Urinary bladder (tissue), 4 donors: ENCODE data around the gene IGFBP5. TPM values are rescaled to one million over a fixed set of nuclear protein-coding genes. Genes with fewer than 3 reads are reported as not detected.

Source experiments
- DNase-seq: peaks from one replicate; pipeline ENCODE4 v3.0.0-alpha.2; 2015; ENCODE audit errors: extremely low spot score
- H3K27ac ChIP-seq: one replicate; pipeline ENCODE4 v1.5.1; 2013; ENCODE audit warnings: low read depth, mild to moderate bottlenecking, moderate library complexity
- H3K36me3 ChIP-seq: one replicate; pipeline ENCODE4 v1.6.1; 2013; ENCODE audit warnings: mild to moderate bottlenecking, moderate library complexity; ENCODE audit not compliant: insufficient read depth
- H3K4me1 ChIP-seq: one replicate; pipeline ENCODE4 v1.6.1; 2013; ENCODE audit warnings: mild to moderate bottlenecking, moderate library complexity; ENCODE audit not compliant: insufficient read depth
- H3K4me3 ChIP-seq: one replicate; pipeline ENCODE4 v1.5.1; 2013; ENCODE audit warnings: low read depth, low read length
- WGBS: extraction: QIAGEN DNeasy Blood & Tissue Kit; methylation state at CpG from one replicate; pipeline ENCODE4 v1.1.7; 2013; 5-methylcytosine and 5-hydroxymethylcytosine counted together
- polyA plus RNA-seq: library from polyadenylated mRNA; stranded (reverse); fragments of 200-250 nt; gene quantifications from one replicate; pipeline ENCODE4 v1.2.3, GENCODE V29; 2013
- total RNA-seq: library from RNA; depleted of rRNA; stranded (reverse); fragments of >200 nt; gene quantifications from one replicate; pipeline ENCODE4 v1.2.3, GENCODE V29; 2014
- donor health status: healthy with polysubstance abuse.
- donor health status: healthy.

The IGFBP5 gene
- total and polyA plus RNA-seq, 2 donors, result 159 to 516 TPM

GRCh38 chr2:216676630-216677029, 18.7 kb downstream of the IGFBP5 start:
- 85% methylated on average over 17 of the region's 17 CpGs for WGBS
- Histone ChIP-seq H3K27ac (peak overlapping the region; percentile 87), H3K4me3 (no peak overlapping the region), H3K4me1 (no peaks in the 10 kb centered on the region), H3K36me3 (peaks cover 4% of the 10 kb centered on the region)
- no peak for DNase-seq

GRCh38 chr2:216674376-216674775, 21.0 kb downstream of the IGFBP5 start:
- no peak for DNase-seq
- peaks cover 4% of the 10 kb centered on the region for H3K36me3 ChIP-seq
- peak overlapping the region; percentile 87 for H3K27ac ChIP-seq
- 86% methylated on average over 9 of the region's 9 CpGs for WGBS
- H3K4me1 ChIP-seq, result no peaks in the 10 kb centered on the region
- no peak overlapping the region for H3K4me3 ChIP-seq

DNA sequence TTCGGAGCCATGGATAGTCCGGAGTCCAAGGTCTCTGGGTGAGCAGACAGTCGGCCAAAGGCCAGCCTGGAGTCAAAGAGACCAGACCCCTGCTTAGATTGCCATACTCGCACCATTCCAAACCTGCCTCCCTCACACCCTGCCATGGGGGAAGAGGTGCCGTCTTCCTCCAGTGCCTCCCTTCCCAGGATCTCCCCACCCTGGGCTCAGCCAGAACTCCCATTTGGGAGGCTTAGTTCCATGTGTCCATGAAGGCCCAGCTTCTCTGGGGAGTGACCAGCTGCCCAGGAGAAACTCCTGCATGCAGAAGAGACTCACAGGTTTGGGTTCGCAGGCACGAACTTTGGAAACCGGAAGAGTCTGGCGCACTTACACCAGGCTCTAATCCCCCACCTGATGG, 21.7 kb downstream of the IGFBP5 start:
- DNase-seq, result no peak
- Histone ChIP-seq H3K4me3 (no peak overlapping the region), H3K4me1 (no peaks in the 10 kb centered on the region), H3K27ac (peak overlapping the region; percentile 89), H3K36me3 (peaks cover 4% of the 10 kb centered on the region)
- 91% methylated on average over 9 of the region's 9 CpGs for WGBS

- Histone ChIP-seq H3K4me1 (no peaks in the 10 kb centered on the region), H3K36me3 (no peaks in the 10 kb centered on the region), H3K4me3 (no peak overlapping the region), H3K27ac (peak overlapping the region; percentile 89)
- WGBS, result 86% methylated on average over 10 of the region's 10 CpGs
- no peak for DNase-seq
These were observed 22.3 kb downstream of the IGFBP5 start for GRCh38 chr2:216673021-216673420.

- H3K27ac ChIP-seq, result peak overlapping the region; percentile 89
These were observed 22.9 kb downstream of the IGFBP5 start for GRCh38 chr2:216672466-216672865.

GRCh38 chr2:216671791-216672343, 23.5 kb downstream of the IGFBP5 start:
- 74% methylated on average over 12 of the region's 12 CpGs for WGBS
- no peaks in the 10 kb centered on the region for H3K4me1 ChIP-seq

More at GRCh38 chr2:216672466-216672865, 22.9 kb downstream of the IGFBP5 start:
- Histone ChIP-seq H3K36me3 (no peaks in the 10 kb centered on the region), H3K4me1 (no peaks in the 10 kb centered on the region), H3K4me3 (no peak overlapping the region)
- DNase-seq, result no peak
- 85% methylated on average over 10 of the region's 10 CpGs for WGBS

GRCh38 chr2:216671081-216671411, 24.3 kb downstream of the IGFBP5 start:
- 86% methylated on average over 11 of the region's 11 CpGs for WGBS
- no peak for DNase-seq
- Histone ChIP-seq H3K36me3 (no peaks in the 10 kb centered on the region), H3K4me1 (no peaks in the 10 kb centered on the region), H3K4me3 (no peak overlapping the region), H3K27ac (no peak overlapping the region)

More at GRCh38 chr2:216671791-216672343, 23.5 kb downstream of the IGFBP5 start:
- Histone ChIP-seq H3K4me3 (no peak overlapping the region), H3K27ac (peak overlapping the region; percentile 30), H3K36me3 (no peaks in the 10 kb centered on the region)
- no peak for DNase-seq

- no peak for DNase-seq
- 52% methylated on average over 17 of the region's 17 CpGs for WGBS
- no peak overlapping the region for H3K4me3 ChIP-seq
- no peaks in the 10 kb centered on the region for H3K4me1 ChIP-seq
- no peak overlapping the region for H3K27ac ChIP-seq
- H3K36me3 ChIP-seq, result no peaks in the 10 kb centered on the region
These were observed 24.9 kb downstream of the IGFBP5 start for GRCh38 chr2:216670266-216671080.

- no peaks in the 10 kb centered on the region for H3K36me3 ChIP-seq
- H3K4me1 ChIP-seq, result no peaks in the 10 kb centered on the region
- no peak overlapping the region for H3K4me3 ChIP-seq
- 16% methylated on average over 9 of the region's 9 CpGs for WGBS
- DNase-seq, result no peak
- H3K27ac ChIP-seq, result no peak overlapping the region
These were observed 28.7 kb downstream of the IGFBP5 start for GRCh38 chr2:216666461-216667233.

DNA sequence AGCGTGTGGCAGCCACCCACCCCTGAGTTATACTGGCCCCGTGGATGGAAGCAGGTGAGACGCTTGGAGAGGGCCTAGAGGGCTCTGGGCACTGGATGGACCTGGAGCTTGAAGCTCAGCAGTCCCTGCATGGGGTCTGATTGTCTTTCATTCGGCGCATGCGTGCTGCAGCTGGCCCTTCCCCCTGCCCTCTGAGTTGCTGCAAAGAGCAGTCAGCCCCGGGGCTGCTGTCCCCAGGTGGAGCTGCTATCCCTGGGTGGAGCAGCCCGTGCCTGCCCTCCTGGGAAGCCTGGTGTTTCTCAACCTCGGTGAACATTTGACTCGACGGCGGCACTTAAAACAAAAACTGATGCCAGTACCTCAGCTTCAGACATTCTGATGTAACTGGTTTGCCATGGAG, 29.6 kb downstream of the IGFBP5 start:
- no peak for DNase-seq
- Histone ChIP-seq H3K4me1 (no peaks in the 10 kb centered on the region), H3K4me3 (no peak overlapping the region), H3K27ac (no peak overlapping the region), H3K36me3 (no peaks in the 10 kb centered on the region)
- WGBS, result 38% methylated on average over 12 of the region's 12 CpGs

DNA sequence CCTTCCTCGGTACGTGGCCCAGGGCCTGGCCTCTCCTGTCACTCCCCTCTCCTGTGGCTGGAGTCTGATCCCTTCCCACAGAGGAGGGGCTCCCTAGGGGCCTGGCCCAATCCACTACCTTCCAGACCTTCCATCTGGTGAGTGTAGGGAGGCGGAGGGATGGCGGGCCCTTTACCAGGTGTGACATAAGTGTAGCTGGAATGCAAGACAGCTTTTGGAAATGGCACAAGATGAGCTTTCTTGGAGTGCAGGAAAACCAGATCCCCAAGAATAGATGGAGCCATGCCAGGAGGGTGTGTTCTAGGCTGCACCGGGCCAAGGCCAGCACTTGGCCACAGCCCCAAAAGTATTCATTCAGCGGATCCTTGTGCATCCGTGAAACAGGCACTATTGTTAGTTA, 30.1 kb downstream of the IGFBP5 start:
- H3K4me1 ChIP-seq, result no peaks in the 10 kb centered on the region
- 36% methylated on average over 7 of the region's 7 CpGs for WGBS
- H3K36me3 ChIP-seq, result no peaks in the 10 kb centered on the region
- no peak overlapping the region for H3K27ac ChIP-seq
- no peak for DNase-seq
- no peak overlapping the region for H3K4me3 ChIP-seq

DNA sequence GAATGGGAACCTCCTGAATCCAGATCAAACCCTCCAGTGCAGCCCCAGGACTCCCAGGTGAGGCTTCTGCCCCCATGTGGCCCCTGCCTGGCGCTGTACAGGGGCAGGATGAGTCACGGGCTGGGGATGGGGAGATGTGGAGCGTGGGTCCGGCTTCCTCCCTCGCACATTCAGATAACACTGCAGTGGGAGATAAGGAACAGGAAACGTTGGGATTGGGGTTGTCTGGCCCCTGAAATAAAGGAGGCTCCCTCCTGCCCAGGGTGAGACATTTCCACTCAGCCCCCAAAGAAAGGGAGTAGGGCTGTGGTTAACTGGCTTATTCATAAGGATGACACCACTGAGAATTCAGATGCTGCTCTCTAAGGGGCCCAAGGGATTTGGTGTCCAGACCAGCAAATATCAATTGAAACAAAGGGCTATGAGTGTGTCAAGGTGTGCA, 30.7 kb downstream of the IGFBP5 start:
- Histone ChIP-seq H3K27ac (no peak overlapping the region), H3K36me3 (no peaks in the 10 kb centered on the region), H3K4me3 (no peak overlapping the region), H3K4me1 (no peaks in the 10 kb centered on the region)
- no peak for DNase-seq
- 63% methylated on average over 6 of the region's 6 CpGs for WGBS

GRCh38 chr2:216663846-216664245, 31.5 kb downstream of the IGFBP5 start:
- H3K27ac ChIP-seq, result no peak overlapping the region
- DNase-seq, result no peak
- no peak overlapping the region for H3K4me3 ChIP-seq
- WGBS, result 91% methylated on average over 18 of the region's 18 CpGs
- H3K36me3 ChIP-seq, result no peaks in the 10 kb centered on the region
- H3K4me1 ChIP-seq, result no peaks in the 10 kb centered on the region

- no peak overlapping the region for H3K27ac ChIP-seq
- DNase-seq, result no peak
These were observed 32.2 kb downstream of the IGFBP5 start for GRCh38 chr2:216663106-216663505.

More at GRCh38 chr2:216663106-216663505, 32.2 kb downstream of the IGFBP5 start:
- WGBS, result 98% methylated on average over 1 of the region's 1 CpG
- Histone ChIP-seq H3K4me1 (no peaks in the 10 kb centered on the region), H3K4me3 (no peak overlapping the region), H3K36me3 (no peaks in the 10 kb centered on the region)
